Measurements from ENCODE around the gene HERPUD2.

HERPUD2 gene

GRCh38 chr7:35658606-35659201, 36.2 kb downstream of the HERPUD2 start:
- no peak for TF ChIP-seq CTCF (IDR thresholded peaks at IDR 0.05)

- no peak for TF ChIP-seq CTCF (IDR thresholded peaks at IDR 0.05)
Observed at GRCh38 chr7:35657125-35657524, 37.8 kb downstream of the HERPUD2 start.

- TF ChIP-seq CTCF (IDR thresholded peaks at IDR 0.05), result no peak
Observed at GRCh38 chr7:35652124-35652523, 42.8 kb downstream of the HERPUD2 start.

GRCh38 chr7:35650751-35651150, 44.2 kb downstream of the HERPUD2 start:
- TF ChIP-seq CTCF (IDR thresholded peaks at IDR 0.05), result no peak

GRCh38 chr7:35649711-35650110, 45.2 kb downstream of the HERPUD2 start:
- no peak for TF ChIP-seq CTCF (IDR thresholded peaks at IDR 0.05)

- no peak for TF ChIP-seq CTCF (IDR thresholded peaks at IDR 0.05)
Observed at GRCh38 chr7:35648367-35648766, 46.6 kb downstream of the HERPUD2 start.

GRCh38 chr7:35647171-35647574, 47.8 kb downstream of the HERPUD2 start:
- no peak for TF ChIP-seq CTCF (IDR thresholded peaks at IDR 0.05)

Measured in LNCAP (cell line).